ENCODE measurements around the gene PRLH.

The PRLH gene, protein sequence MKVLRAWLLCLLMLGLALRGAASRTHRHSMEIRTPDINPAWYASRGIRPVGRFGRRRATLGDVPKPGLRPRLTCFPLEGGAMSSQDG

GRCh38 chr2:237566401-237567235 lies at the start of gene PRLH:
PRLH (plus strand) TSS chr2:237566574; CDS start chr2:237566574, 0 bp downstream.
- DNase-seq: peak in 2 of 56 donors; percentile 34 to 35

DNA sequence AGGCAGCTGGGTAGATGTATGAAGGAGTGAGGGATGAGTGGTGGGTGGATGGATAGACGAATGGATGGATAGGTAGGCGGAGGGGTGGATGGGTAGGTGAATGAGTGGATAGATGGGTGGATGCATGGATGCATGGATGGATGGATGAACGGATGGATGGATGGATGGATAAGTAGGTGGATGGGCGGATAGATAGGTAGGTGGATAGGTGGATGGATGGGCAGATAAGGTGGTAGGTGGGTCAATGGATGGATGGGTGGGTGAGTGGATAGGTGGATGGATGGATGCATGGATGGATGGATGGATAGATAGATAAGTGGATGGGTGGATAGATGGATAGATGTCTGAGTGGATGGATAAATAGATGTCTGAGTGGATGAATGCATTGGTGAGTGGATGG lies 49.2 kb upstream of the PRLH start:
- DNase-seq: no peak

DNA sequence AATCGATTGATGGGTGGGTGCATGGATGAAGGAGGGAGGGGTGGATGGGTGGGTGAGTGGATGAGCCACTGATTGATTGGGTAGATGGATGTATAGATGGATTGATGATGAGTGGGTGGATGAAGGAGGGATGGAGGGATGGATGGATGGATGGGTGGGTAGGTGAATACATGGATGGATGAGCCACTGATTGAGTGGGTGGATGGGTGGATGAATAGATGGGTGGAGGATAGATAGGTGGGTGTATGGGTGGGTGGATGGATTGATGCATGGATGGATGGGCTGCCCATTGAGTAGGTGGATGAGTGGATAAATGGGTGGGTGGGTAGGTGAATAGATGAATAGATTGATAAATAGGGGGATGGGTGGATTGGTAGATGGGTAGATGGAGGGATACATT lies 48.4 kb upstream of the PRLH start:
- DNase-seq: no peak

DNA sequence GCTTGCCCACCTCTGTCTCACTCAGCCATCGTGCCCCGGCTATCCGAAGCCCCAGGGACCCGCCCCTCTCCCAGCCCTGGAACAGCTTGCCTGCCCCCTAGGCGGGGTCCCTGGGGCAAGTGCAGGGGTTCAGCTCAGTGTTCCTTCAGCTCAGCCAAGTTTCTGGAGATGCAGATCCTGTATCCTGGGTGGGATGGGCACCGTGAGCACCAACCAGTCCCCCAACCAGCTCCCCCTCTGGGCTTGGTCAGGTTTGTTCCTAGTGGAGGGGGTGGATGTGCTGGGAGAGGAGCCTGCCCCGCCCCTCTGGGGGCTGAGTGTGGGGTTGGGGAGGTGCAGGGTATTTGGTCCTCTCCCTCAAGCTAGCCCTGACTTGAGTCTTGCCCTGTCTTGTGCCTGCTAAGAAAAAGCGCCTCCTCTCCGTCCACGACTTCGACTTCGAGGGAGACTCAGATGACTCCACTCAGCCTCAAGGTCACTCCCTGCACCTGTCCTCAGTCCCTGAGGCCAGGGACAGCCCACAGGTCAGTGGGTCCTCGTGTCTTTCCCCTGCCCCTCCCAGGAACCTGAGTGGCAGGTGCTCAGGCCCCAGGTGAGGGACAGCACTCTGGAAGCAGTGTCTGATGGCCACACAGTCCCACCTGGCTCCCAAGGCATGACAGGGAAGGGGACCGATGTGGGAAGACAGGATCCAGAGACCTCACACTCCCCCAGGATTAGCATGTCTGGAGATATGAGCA lies 46.7 kb upstream of the PRLH start:
- DNase-seq: no peak

DNA sequence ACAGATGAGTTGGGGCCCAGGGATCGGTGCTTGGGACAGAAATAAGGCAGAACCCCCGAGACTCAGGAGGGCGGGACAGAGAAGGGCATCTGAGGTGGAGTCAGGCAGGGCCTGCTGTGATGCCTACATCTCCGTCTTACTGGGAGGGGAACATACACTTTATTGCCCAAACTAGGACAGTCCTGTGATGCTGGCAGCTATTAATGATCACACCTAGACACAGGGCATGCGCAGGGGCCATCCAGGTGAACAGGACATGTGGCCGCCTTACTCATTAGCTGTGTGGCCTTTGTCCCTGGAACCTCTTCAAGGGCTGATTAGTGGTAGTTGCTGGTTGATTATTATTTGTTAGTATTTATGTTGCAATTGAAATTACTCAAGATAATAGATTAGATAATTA lies 46.1 kb upstream of the PRLH start:
- DNase-seq: no peak

- no peak for DNase-seq
Measured at GRCh38 chr2:237524631-237525030, 41.7 kb upstream of the PRLH start.

GRCh38 chr2:237525559-237526157 lies 40.7 kb upstream of the PRLH start:
- no peak for DNase-seq

DNA sequence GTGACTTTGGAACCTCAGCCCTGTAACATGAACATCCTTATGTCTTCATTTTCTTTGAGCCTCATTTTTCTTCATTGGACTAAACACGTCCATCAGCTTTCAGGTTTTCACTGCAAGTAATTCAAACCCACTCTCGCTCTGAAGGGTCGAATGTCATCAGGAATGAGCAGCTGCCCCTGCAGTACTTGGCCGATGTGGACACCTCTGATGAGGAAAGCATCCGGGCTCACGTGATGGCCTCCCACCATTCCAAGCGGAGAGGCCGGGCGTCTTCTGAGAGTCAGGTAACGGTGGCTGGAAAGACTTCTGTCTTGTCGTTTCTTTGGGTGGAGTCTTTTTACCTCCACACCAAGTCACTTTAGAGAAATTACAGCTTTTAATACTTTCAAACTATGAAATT lies 39.1 kb upstream of the PRLH start:
- no peak for DNase-seq

GRCh38 chr2:237527766-237528165 lies 38.6 kb upstream of the PRLH start:
- DNase-seq: no peak

GRCh38 chr2:237529452-237530402 lies 36.6 kb upstream of the PRLH start:
- DNase-seq: peak in 4 of 56 donors; percentile 3 to 48 (median 14)

DNA sequence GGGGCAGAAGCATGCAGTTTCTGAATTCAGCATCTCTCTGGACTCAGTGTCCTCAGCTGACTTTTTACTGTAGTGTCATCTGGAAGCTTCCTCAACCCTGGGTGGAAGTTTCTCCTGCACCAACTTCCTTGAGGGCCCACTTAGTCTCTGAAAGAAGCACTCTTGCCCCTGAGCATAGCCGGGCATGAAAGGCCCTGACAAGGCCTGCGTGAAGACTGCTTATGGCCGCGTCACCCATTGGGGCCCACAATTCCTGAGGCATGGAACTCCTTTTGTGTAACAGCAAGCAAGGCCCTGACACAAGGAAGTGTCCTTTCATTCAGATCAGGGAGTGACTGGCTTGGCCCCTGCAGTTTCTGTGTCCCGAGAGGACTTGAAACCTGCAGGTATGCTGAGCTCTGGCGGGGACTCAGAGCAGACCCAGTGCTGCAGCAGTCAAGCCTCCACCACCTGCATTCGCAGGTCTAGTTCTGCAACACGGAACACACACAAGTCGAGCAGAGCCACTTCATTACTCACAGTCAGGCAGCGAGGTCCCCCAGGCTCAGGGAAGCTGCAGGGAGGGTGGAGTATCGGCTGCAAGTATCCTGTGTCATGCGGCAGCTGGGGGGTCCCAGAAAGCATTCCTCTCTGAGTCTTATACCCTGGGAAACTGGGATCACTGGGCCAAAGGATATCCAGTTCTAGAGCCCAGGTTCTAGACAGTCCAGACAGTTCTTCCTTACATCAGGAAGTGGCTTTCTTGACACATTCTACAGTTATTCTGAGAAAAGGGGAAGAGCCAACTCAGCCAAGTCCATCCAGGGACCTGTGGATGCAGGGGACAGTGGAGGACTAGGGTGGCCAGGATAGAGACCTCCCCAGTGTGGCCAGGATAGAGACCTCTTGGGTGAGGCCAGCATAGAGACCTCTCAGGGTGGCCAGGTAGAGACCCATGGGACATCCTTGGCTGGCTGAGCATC lies 35.6 kb upstream of the PRLH start:
- DNase-seq: no peak

DNA sequence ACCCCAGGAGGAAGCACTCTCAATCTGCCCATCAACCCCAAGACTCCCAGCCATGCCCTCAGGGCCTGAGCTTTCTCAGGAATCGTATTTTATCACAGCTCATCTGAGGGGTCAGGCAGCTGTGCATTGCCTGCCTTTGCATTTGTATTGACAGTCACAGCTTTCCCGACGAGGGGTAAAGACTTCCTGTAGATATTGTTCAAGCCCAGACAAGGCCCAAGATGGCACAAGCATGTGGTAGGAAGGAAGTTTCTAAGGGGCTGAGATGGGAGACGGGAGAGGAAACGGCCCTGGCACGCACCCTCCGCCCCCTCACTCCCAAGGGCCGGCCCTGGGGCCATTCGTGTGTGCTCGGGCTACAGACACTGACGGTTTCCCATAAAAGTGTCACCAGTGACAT lies 34.2 kb upstream of the PRLH start:
- no peak for DNase-seq

GRCh38 chr2:237533668-237534161 lies 32.7 kb upstream of the PRLH start:
- DNase-seq: no peak

- DNase-seq: no peak
Measured at GRCh38 chr2:237534380-237534779, 32.0 kb upstream of the PRLH start.

GRCh38 chr2:237535385-237536082 lies 30.8 kb upstream of the PRLH start:
- DNase-seq: no peak

DNA sequence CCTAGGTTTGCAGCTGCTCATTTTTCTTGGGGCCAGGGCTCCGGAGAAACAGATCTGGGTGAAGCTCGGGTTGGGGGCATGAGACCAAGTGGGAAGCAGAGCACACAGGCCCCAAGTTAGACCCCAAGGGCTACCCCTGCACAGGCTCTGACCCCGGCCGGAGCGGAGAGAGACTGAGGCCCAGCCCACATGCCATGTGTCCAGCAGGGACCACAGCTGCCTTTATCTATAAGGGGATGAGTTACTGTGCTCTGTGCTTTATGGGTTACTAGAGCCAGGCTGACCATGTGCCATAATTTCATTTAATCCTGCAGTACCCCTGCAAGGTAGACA lies 30.3 kb upstream of the PRLH start:
- no peak for DNase-seq

DNA sequence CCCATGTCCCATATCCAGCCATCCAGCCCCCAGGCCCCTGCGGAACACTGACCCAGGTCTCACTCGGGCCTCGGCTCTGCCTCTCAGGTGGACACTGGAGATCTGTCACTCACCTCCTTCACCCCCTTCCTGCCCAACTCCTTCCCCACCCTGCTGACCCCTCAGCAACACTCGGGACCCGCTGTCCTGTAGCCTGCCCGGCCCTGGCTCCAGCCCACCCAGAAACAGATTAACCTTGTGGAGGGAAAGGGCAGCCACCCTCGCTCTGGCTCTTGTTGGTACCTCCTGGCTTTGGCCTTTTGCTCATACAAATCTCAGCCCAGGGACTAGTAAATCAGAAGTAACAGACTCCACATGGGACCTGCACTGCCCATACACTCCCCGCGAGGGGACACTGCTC lies 29.8 kb upstream of the PRLH start:
- no peak for DNase-seq

GRCh38 chr2:237538001-237538720 lies 28.2 kb upstream of the PRLH start:
- DNase-seq: no peak

Measured in amygdala (tissue), 56 donors.